Activated naive CD8-positive, alpha-beta T cell treated with anti-CD3 and anti-CD28 coated beads, Interleukin-2, amount 50 U/mL, for 16 hours (primary cell): ENCODE data around the gene STN1.
A peak's percentile ranks its signal among the peaks of the same experiment; 100 is the strongest.

Source experiments
- DNase-seq: peaks from one replicate; pipeline ENCODE4 v3.0.0-alpha.2; 2020; ENCODE audit warnings: low read depth, low spot score

Gene STN1, protein sequence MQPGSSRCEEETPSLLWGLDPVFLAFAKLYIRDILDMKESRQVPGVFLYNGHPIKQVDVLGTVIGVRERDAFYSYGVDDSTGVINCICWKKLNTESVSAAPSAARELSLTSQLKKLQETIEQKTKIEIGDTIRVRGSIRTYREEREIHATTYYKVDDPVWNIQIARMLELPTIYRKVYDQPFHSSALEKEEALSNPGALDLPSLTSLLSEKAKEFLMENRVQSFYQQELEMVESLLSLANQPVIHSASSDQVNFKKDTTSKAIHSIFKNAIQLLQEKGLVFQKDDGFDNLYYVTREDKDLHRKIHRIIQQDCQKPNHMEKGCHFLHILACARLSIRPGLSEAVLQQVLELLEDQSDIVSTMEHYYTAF

DNA sequence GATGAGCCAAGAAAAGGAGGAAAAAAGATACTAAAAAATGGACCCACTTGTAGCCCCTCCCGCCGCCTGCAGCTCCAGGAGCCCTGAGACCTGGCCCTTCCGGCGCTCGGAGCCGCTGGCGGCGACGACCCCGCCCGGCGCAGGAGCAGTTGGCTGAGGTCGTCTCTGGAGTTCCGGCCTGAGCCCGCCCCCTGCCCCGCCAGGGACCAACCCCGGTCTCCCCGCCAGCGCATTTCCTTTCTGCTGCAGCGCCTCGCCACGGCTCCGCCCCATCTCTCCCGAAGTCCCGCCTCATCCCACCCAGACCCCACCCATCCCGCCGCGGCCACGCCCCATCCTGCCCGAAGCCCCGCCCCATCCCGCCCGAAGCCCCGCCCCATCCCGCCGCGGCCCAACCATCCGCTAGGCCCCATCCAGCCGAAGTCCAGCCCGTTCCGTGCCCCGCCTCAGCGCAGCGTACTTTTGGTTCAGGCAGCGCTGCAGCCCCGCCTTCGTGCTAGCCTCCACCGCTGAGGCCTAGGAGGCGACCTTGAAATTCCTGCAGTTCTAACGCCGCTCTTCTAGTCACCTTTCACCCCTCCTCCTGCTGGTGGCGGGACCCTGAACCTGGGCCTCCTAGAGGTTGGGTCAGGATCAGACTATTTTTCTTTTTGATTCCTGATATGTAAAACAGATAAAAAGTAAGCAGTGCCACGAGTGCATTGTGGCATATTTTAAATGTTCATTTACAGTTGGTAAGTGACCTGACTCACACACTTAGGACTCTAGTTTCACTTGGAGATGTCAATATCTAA is at the start of gene STN1:
TSS of gene STN1 (minus strand) at position 132 of the 794 bp plus-strand sequence. CDS start 590 bp downstream, outside the sequence.
- peak; percentile 88 for DNase-seq

DNA sequence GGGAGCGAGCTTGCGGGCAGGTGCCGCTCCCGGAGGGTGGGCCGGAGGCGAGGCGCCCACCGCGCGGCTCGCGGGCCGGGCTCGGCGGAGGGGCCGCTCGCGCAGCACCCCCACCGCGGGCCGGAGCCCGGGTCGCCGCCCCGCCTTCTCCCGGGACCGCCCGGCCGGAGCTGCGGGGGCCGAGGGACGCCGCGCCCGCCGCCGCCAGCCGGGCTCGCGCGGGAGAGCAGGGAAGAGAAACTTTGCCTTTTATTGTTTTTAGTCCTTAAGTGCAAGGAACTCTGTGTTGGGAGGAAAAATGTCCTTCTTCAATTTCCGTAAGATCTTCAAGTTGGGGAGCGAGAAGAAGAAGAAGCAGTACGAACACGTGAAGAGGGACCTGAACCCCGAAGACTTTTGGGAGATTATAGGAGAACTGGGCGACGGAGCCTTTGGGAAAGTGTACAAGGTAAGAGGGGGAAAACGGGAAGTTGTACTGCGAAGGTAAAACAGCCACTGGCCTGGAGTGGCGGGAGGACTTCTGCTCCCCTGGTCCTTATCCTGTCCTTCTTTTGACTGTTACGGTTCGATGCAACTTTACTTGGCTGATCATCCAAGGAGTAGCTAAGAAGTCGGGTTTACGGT is 49.6 kb upstream of the STN1 start:
- no peak for DNase-seq

- peak; percentile 64 for DNase-seq
These were observed 48.9 kb upstream of the STN1 start, which contains the start of gene SLK for GRCh38 chr10:103966671-103967447. SLK (plus strand) TSS chr10:103967140; CDS start chr10:103967746, 606 bp downstream.

- no peak for DNase-seq
These were observed 42.1 kb upstream of the STN1 start for GRCh38 chr10:103960103-103960502.

GRCh38 chr10:103958996-103959395 is 41.0 kb upstream of the STN1 start:
- no peak for DNase-seq

GRCh38 chr10:103954543-103954942 is 36.6 kb upstream of the STN1 start:
- DNase-seq = no peak

GRCh38 chr10:103951942-103952341 is 34.0 kb upstream of the STN1 start:
- no peak for DNase-seq

DNA sequence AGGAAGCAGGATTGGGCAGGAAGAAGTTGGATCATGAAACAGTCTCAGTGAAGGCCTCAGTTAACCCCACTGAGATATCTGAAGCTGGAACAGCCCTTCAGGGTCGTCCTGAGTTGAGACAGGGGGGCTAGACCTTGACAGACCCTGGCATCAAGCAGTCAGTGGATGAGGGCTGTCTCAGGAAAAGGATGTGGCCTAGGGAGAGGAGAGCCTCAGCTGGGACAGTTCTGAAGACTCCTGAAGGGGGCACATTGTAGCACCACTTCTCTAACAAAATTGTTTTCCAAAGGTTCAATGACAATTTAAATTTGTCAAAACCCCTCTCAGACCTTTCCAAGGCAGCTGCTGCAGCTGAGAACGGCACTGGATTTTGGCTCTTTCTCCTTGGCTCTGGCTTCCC is 33.2 kb upstream of the STN1 start:
- no peak for DNase-seq

GRCh38 chr10:103949728-103950127 is 31.7 kb upstream of the STN1 start:
- DNase-seq = no peak

GRCh38 chr10:103947799-103948516 is 30.0 kb upstream of the STN1 start:
- DNase-seq = no peak

GRCh38 chr10:103942866-103943265 is 24.9 kb upstream of the STN1 start:
- no peak for DNase-seq

- no peak for DNase-seq
These were observed 23.8 kb upstream of the STN1 start for GRCh38 chr10:103941801-103942200.

GRCh38 chr10:103939522-103939921 is 21.5 kb upstream of the STN1 start:
- no peak for DNase-seq

DNA sequence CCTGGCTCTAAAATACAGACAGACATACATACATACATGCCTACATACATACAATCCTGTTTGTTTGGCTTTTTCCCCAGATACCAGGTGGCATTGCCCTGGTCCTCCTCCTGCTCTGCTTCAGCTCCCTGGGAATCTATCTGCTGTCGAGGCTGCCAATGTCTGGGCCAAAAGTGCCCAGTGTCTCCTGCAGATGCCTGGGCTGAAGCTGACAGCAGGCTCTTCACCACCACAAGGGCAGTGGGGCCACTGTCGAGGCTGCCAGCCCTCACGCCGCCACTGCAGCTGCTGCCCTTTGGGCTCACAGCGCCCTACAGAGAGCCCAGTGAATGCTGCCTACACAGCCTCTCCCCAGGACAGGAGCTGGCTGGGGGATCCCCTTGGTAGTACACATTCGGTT is 18.0 kb upstream of the STN1 start:
- no peak for DNase-seq

GRCh38 chr10:103934308-103934707 is 16.3 kb upstream of the STN1 start:
- no peak for DNase-seq

DNA sequence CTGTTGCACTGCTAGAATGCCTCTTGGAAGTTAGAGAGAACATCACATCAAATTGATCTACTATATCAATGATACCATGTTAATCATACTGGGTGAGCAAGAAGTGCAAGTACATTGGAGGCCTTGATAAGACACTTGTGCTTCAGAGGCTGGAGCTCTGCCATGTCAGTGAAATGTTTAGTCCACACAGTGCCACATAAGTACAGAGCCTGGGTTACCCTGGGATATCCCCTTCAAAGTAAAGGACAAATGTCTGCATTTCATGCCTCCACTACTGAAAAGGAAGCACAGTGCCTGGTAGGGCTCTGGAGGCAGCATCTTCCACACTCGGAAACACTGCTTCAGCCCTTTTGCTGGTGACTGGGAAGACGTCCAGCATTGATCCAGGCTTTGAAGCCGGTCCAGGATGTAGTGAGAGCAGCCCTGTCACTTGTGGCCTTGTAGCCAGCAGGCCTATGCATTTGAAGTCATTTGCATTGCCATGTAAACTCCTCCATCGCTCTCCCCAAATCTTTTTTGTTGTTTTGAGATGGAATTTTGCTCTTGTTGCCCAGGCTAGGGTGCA is 15.7 kb upstream of the STN1 start:
- DNase-seq = no peak

DNA sequence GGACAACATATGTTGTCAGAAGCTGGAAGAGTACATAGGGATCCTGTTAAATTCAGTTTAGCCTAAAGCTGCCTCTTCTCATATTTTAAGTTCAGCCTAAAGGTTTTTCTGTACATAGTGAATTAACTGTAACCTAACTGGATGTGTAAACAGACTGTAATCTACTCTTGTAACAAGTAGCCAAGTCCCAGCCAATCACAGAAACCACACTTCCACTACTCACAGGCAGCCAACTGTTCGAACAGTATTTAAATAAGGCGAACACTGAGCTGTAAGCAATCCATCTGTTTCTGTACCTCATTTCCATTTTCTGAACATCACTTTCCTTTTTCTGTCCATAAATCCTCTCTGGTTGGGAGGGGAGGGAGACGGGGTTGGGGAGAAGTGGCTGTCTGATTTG is 15.0 kb upstream of the STN1 start:
- no peak for DNase-seq

DNA sequence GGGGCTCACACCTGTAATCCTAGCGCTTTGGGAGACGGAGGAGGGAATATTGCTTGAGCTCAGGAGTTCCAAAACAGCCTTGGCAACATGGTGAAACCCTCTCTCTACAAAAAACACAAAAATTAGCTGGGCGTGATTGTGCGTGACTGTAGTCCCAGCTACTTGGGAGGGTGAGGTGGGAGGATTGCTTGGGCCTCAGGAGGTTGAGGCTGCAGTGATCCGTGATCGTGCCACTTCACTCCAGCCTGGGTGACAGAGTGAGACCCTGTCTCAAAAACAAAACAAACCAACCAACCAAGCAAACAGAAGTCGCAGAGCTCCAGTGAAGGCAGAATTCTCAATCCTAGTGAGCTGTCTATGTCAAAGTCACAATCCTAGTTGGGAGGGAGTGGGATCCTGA is 14.3 kb upstream of the STN1 start:
- DNase-seq = no peak

DNA sequence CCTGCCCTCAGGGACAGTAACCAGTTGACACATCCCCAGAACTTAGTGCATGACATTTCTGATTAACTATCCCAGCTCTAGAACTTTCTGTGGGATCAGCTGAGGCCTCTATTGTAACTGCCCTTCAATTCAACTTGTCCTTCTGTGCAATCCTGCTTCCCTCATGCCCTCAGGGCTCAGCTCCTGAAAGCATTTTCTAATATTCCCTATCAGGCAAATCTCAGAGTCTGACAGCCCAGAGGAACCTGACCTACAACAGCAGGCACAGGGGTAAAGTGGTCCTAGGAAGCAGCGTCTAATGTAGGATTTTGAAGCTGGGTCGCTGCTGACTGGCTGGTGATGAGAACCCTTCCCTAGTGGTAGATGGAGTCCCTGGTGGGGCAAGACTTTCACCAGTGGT is 13.6 kb upstream of the STN1 start:
- DNase-seq = no peak

DNA sequence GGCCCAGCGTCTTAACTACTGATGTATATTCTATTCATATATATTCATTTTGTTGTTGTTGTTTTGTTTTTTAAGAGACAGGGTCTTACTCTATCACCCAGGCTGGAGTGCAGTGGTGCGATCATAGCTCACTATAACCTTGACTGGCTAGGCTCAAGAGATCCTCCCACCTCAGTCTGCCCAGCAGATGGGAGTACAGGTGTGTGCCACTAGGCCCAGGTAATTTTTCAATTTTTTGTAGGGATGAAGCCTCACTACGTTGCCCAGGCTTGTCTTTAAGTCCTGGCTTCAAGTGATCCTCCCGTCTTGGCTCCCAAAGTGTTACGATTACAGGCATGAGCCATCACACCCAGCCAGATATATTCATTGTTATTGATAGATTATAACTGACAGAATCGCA is 12.9 kb upstream of the STN1 start:
- DNase-seq = no peak

- no peak for DNase-seq
These were observed 12.5 kb upstream of the STN1 start for GRCh38 chr10:103930449-103930848.
